Measurements from ENCODE around the gene WDR64. TPM values are rescaled to one million over a fixed set of nuclear protein-coding genes. Genes with fewer than 3 reads are reported as not detected.

The WDR64 gene
- total and polyA plus RNA-seq, 2 of the 13 experiments (the other 11 are each of a cell fraction or from before 2014, with no cell fraction given) = not detected

DNA sequence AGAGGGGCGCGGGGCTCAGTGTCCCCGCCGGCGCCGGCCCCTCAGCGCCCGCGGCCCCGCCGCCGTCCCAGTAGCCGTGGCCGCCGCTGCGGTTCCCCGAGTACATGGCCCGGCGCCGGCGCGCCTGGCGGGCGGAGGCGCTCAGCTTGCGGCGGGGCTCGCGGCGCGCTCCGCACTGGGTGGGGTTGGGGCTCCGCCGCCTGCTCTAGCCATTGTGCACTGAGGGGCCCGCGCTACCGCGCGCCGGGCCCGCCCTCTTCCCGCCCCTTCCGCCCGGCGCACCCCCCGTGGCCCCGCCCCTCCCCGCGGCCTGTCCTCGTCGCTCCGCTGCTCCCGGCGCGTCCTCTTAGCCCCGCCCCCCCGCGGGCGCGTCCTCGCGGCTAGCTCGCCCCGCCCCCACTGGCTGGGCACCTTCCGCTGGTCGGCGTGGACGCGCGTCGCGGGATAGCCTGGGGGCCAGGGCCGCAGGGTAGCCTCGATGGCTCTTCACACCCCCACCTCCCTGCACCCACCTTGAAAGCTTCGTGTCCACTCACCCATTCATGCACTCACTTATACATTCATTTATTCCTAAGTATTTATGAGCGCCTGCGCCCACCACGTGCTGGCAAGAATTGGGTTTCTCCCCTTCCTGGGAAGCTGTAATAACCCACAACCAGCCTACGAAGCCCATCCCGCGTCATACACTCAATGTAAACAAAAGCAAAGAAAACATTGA, 11.8 kb upstream of the WDR64 start, which contains the start of the genes CHML and OPN3 (continued):
- TF ChIP-seq, protein P1, sequence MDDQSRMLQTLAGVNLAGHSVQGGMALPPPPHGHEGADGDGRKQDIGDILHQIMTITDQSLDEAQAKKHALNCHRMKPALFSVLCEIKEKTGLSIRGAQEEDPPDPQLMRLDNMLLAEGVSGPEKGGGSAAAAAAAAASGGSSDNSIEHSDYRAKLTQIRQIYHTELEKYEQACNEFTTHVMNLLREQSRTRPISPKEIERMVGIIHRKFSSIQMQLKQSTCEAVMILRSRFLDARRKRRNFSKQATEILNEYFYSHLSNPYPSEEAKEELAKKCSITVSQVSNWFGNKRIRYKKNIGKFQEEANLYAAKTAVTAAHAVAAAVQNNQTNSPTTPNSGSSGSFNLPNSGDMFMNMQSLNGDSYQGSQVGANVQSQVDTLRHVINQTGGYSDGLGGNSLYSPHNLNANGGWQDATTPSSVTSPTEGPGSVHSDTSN (CRISPR knock-in tag; IDR thresholded peaks at IDR 0.05; ENCODE audit: borderline replicate concordance) = no peak
- TF ChIP-seq ZMYM2 (CRISPR knock-in tag; IDR thresholded peaks at IDR 0.05) = no peak
- TF ChIP-seq MXD3 (CRISPR knock-in tag; IDR thresholded peaks at IDR 0.05) = 0 out of 2 replicates have a peak, but pooled peaks have one; percentile 38
- no peak for TF ChIP-seq ZNF136 (CRISPR knock-in tag; IDR thresholded peaks at IDR 0.05; ENCODE audit: low read depth)
- TF ChIP-seq ZNF549 (CRISPR knock-in tag; IDR thresholded peaks at IDR 0.05) = no peak
- TF ChIP-seq ZNF629 (CRISPR knock-in tag; conservative IDR thresholded peaks at IDR 0.05) = no peak
- TF ChIP-seq TBX2 (CRISPR knock-in tag; IDR thresholded peaks at IDR 0.05; ENCODE audit: borderline replicate concordance) = peak; percentile 13; the same call in 1 of the 2 replicates
- no peak for TF ChIP-seq ZSCAN22 (CRISPR knock-in tag; IDR thresholded peaks at IDR 0.05)
- TF ChIP-seq ZNF24 (IDR thresholded peaks at IDR 0.05) = no peak
- TF ChIP-seq ZNF558 (CRISPR knock-in tag; IDR thresholded peaks at IDR 0.05; ENCODE audit: borderline replicate concordance) = peak; percentile 76; the same call in 1 of the 2 replicates
- no peak for TF ChIP-seq MZF1 (CRISPR knock-in tag; IDR thresholded peaks at IDR 0.05; ENCODE audit: borderline replicate concordance)
- TF ChIP-seq NCOA5 (CRISPR knock-in tag; IDR thresholded peaks at IDR 0.05) = no peak
- TF ChIP-seq KLF15 (CRISPR knock-in tag; IDR thresholded peaks at IDR 0.05; ENCODE audit: borderline replicate concordance) = 0 out of 2 replicates have a peak, but pooled peaks have one; percentile 14
- no peak for TF ChIP-seq FOXK1 (CRISPR knock-in tag; IDR thresholded peaks at IDR 0.05; ENCODE audit: borderline replicate concordance, low read depth)
- no peak for TF ChIP-seq ATM (IDR thresholded peaks at IDR 0.05; ENCODE audit: borderline replicate concordance)
- TF ChIP-seq SIN3B (IDR thresholded peaks at IDR 0.05; ENCODE audit: low read length) = no peak
- no peak for TF ChIP-seq CREM (IDR thresholded peaks at IDR 0.05)
- TF ChIP-seq CREM (CRISPR knock-in tag; IDR thresholded peaks at IDR 0.05) = no peak
- TF ChIP-seq RFX1 (IDR thresholded peaks at IDR 0.05) = no peak
- no peak for TF ChIP-seq IKZF1 (IDR thresholded peaks at IDR 0.05)
- TF ChIP-seq AHR (CRISPR knock-in tag; IDR thresholded peaks at IDR 0.05) = no peak
- no peak for TF ChIP-seq HMGA1 (CRISPR knock-in tag; conservative IDR thresholded peaks at IDR 0.05)
- no peak for TF ChIP-seq ZBTB42 (CRISPR knock-in tag; IDR thresholded peaks at IDR 0.05)
- TF ChIP-seq SP4 (CRISPR knock-in tag; IDR thresholded peaks at IDR 0.05) = peak; percentile 73; the same call in 1 of the 2 replicates
- no peak for TF ChIP-seq CENPX (CRISPR knock-in tag; IDR thresholded peaks at IDR 0.05)
- TF ChIP-seq ZNF101 (CRISPR knock-in tag; IDR thresholded peaks at IDR 0.05; ENCODE audit: borderline replicate concordance, low read depth) = no peak
- no peak for TF ChIP-seq KDM3A (CRISPR knock-in tag; IDR thresholded peaks at IDR 0.05; ENCODE audit: low read depth)
- no peak for TF ChIP-seq XBP1 (CRISPR knock-in tag; IDR thresholded peaks at IDR 0.05)
- TF ChIP-seq NRL (CRISPR knock-in tag; IDR thresholded peaks at IDR 0.05; ENCODE audit: borderline replicate concordance) = no peak
- no peak for TF ChIP-seq ZNF577 (CRISPR knock-in tag; IDR thresholded peaks at IDR 0.05; ENCODE audit: borderline replicate concordance, low read depth)
- TF ChIP-seq ZFP90 (CRISPR knock-in tag; IDR thresholded peaks at IDR 0.05; ENCODE audit: borderline replicate concordance) = peak; percentile 68; the same call in 1 of the 2 replicates
- no peak for TF ChIP-seq ZFYVE20 (CRISPR knock-in tag; IDR thresholded peaks at IDR 0.05; ENCODE audit: borderline replicate concordance, low read depth)
- peak; percentile 47; the same call in 1 of the 2 replicates for TF ChIP-seq HOXD1 (CRISPR knock-in tag; IDR thresholded peaks at IDR 0.05)
